Astrocyte of the spinal cord (primary cell): ENCODE data around the gene YTHDF2.
A peak's percentile ranks its signal among the peaks of the same experiment; 100 is the strongest.
"Not testable (repeated sequence)": the region's sequence is repeated elsewhere in the genome, so short reads cannot be mapped to it uniquely, and the experiment has no call there.

Source experiments
- DNase-seq: peaks from one replicate; pipeline ENCODE4 v3.0.0; 2011; ENCODE audit warnings: low read depth, low spot score
- H3K4me3 ChIP-seq: 2 replicates; pipeline ENCODE4 v1.5.1; 2011; ENCODE audit warnings: low read depth, mild to moderate bottlenecking, low read length, moderate library complexity
- in situ Hi-C: cut with HindIII; loops from 2 replicates; pipeline ENCODE4 v1.10.0; 2017; ENCODE audit warnings: low sequenced_read_pairs
- TF ChIP-seq, protein P1 (sequence below): IDR thresholded peaks from 2 replicates; pipeline ENCODE4 v1.5.1; 2012; ENCODE audit warnings: low read depth, mild to moderate bottlenecking, low read length, inconsistent platforms

YTHDF2 gene

DNA sequence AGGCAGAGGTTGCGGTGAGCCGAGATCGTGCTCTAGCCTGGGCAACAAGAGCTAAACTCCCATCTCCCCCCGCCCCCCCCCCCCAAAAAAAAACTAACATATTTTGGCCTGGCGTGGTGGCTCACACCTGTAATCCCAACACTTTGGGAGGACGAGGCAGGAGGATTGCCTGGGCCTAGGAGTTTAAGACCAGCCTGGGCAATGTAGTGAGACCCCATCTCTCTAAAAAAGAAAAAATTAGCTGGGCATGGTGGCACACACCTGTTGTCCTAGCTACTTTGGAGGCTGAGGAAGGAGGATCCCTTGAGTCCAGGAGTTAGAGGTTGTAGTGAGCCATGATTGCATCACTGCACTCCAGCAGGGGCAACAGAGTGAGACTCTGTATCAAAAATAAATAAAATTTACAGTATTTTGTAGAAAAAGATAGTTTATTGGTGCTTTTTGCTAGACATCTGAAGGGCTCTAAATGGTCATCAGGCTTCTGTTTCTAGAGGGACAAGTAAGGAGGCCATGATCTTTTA is 9.0 kb downstream of the YTHDF2 start:
- no peak overlapping the region for H3K4me3 ChIP-seq
- in situ Hi-C loops = no loop called here
- DNase-seq = no peak
- TF ChIP-seq, protein P1, sequence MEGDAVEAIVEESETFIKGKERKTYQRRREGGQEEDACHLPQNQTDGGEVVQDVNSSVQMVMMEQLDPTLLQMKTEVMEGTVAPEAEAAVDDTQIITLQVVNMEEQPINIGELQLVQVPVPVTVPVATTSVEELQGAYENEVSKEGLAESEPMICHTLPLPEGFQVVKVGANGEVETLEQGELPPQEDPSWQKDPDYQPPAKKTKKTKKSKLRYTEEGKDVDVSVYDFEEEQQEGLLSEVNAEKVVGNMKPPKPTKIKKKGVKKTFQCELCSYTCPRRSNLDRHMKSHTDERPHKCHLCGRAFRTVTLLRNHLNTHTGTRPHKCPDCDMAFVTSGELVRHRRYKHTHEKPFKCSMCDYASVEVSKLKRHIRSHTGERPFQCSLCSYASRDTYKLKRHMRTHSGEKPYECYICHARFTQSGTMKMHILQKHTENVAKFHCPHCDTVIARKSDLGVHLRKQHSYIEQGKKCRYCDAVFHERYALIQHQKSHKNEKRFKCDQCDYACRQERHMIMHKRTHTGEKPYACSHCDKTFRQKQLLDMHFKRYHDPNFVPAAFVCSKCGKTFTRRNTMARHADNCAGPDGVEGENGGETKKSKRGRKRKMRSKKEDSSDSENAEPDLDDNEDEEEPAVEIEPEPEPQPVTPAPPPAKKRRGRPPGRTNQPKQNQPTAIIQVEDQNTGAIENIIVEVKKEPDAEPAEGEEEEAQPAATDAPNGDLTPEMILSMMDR = no peak

DNA sequence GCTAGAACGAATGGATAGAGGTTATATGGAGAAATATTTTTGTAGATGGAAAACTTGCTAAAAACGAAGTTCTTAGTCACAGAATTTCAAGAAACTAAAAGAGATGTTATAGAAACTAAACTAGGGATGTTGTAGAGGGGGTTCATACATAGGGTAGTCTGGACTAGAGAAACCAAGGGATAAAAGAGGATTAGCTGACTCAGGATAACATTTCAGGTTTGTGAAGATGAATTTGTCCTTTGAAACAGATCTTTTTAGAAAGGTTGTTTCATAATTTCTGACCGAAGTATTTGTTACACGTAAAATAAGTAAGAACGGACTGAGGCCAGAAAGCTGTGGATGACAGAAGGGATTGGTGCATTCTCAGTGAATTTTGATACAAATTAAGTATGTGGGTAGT is 13.6 kb downstream of the YTHDF2 start:
- DNase-seq = no peak
- TF ChIP-seq, protein P1 = no peak
- in situ Hi-C loops = no loop called here
- no peak overlapping the region for H3K4me3 ChIP-seq

DNA sequence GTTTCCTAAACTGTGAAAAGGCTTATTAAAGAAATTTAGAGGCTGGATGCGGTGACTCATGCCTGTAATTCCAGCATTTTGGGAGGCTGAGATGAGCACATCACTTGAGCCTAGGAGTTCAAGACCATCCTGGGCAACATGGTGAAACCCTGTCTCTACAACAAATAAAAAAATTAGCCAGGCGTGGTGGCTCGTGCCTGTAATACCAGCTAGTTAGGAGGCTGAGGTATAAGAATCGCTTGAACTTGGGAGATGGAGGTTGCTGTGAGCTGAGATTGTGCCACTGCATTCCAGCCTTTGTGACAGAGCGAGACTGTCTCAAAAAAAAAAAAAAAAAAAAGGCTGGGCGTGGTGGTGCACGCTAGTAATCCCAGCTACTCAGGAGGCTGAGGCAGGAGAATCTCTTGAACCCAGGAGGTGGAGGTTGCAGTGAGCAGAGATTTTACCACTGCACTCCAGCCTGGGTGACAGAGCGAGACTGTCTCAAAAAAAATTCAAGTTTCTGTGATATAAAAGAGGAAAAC is 14.1 kb downstream of the YTHDF2 start:
- in situ Hi-C loops, DNase-seq, H3K4me3 ChIP-seq: not testable (repeated sequence)

DNA sequence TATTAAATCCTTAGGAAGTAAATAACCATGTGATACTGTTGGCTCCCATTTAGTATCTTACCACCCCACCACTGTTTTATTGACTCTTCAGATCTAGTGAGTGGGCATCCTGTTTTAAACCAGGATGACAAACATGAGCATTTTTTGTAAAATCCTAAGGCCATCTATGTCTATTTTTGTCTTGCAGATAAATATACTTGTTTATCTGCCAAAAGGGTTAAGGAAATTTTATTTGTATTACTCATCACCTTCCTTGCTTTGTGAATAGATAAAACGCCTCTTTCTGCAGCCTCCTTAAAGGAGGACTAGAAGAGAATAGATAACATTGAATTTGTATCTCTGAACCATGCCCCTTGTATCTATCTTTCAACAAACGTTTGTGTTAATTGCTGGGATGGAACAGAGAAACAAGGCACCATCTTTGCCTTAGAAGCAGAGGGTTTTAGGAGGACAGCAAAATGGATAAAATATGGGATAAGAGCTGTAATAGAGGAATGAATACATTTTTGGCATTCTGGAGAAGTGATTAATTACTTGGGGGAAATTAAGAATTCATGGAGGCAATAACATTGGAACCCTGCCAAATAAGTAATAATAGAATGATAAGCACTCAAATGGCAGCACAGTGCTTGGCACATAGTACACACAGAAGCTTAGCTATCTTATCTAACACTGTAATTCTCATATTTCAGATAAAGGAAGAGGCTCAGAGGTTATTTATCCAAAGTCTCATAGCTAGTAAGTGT is 14.7 kb downstream of the YTHDF2 start:
- in situ Hi-C loops = no loop called here
- H3K4me3 ChIP-seq = no peak overlapping the region
- TF ChIP-seq, protein P1 = no peak
- peak; percentile 45 for DNase-seq

DNA sequence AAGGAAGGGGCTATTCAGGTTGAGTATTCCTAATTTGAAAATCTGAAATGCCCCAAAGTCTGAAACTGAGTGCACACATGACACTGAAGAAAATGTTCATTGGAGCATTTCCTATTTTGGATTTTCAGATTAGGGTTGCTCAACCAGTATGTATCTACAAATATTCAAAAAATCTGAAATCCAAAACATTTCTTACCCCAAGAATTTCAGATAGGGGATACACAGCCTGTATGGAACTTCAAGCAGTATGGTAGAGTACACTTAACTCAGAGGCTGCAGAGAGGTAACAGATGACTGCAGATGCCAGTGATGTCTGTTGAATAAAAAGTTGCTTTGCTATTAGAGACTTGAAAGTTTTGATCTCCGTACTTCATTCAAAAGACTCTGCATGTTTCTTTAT is 19.0 kb downstream of the YTHDF2 start:
- in situ Hi-C loops = no loop called here
- DNase-seq = no peak
- TF ChIP-seq, protein P1 = no peak
- no peak overlapping the region for H3K4me3 ChIP-seq

DNA sequence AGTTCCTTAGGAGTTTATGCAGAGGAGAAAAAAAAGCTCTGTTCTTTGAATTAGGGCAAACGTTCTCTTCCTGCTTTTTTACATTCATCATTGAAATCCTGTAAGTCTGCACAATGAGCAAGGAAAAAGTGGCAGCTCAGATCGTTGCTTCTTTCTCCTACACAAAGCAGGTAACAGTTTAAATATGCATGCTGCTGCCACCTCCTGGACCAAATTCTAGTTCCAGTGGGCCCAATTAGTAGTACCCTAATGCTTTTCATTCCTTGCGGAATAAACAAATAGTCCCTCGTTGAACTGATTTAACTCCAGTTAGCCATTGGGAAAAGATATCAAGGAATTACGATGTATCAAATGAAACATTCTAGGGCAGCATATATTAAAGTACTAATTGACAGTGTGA is 20.1 kb downstream of the YTHDF2 start:
- DNase-seq = no peak

DNA sequence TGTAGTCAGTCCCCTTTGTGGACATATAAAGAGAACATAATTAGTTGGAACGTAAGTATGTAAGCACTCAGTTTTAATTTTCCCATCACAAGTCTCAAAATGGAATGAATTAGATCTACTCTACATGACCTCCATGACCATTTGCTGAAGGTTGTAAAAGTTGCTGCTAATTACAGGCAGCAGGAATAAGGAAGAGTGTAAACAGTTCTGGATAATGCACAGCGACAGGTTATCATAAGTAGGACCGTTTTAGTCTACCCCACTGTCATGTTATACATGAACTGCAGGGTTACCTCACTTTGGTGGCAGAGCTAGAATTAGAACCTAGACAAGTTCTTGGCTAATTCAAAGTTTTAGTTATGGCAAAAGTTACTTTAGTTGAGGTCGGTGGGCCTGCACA is 21.7 kb downstream of the YTHDF2 start:
- DNase-seq = no peak
- H3K4me3 ChIP-seq = no peak overlapping the region
- TF ChIP-seq, protein P1 = no peak
- in situ Hi-C loops = no loop called here

More for the DNA sequence above, 20.1 kb downstream of the YTHDF2 start:
- TF ChIP-seq, protein P1 = peak; percentile 15
- in situ Hi-C loops = no loop called here
- H3K4me3 ChIP-seq = no peak overlapping the region
